Tibial nerve (tissue), 4 donors: ENCODE results near the gene SIRPA. TPM values are rescaled to one million over a fixed set of nuclear protein-coding genes. Genes with fewer than 3 reads are reported as not detected.

Experiments used
- DNase-seq, 2 donors: peaks; one replicate each; pipeline ENCODE4 v3.0.0-alpha.2; 2019; ENCODE audit warnings: low spot score in 2 of 2
- H3K27ac ChIP-seq, 4 donors: fragments of 200-600 bp; sonication (generic) in 3 of 4; one replicate each; pipeline ENCODE4 v1.5.1; 2017 to 2019; ENCODE audit warnings: mild to moderate bottlenecking in 1 of 4
- H3K27me3 ChIP-seq, 2 donors: fragments of 200-600 bp; sonication (generic) in 1 of 2; one replicate each; pipeline versions ENCODE4 v1.5.1 to v1.6.0; 2017 to 2019
- H3K36me3 ChIP-seq, 3 donors: fragments of 200-600 bp; sonication (generic); one replicate each; pipeline ENCODE4 v1.5.1; 2018 to 2019
- H3K4me1 ChIP-seq, 4 donors: fragments of 200-600 bp; sonication (generic) in 3 of 4; one replicate each; pipeline ENCODE4 v1.5.1; 2017 to 2019
- H3K4me3 ChIP-seq, 4 donors: fragments of 200-600 bp; sonication (generic) in 3 of 4; one replicate each; pipeline ENCODE4 v1.5.1; 2017 to 2019; ENCODE audit warnings: mild to moderate bottlenecking in 1 of 4, moderate library complexity in 1 of 4
- H3K9me3 ChIP-seq, 4 donors: fragments of 200-600 bp; sonication (generic) in 3 of 4; one replicate each; pipeline ENCODE4 v1.5.1; 2017 to 2019
- CTCF ChIP-seq, 5 experiments: fragments of 200-600 bp in 3 of 5; fragments of 450-650 bp in 2 of 5; sonication (generic) in 3 of 5; IDR thresholded peaks; one replicate each; pipeline ENCODE4 v1.5.1; 2016 to 2019; ENCODE audit warnings: antibody characterized with exemption in 5 of 5, mild to moderate bottlenecking in 3 of 5, moderate library complexity in 2 of 5
- EP300 ChIP-seq, 2 donors: sonication (generic); formaldehyde crosslinking; IDR thresholded peaks; one replicate each; pipeline ENCODE4 v1.6.1; 2017; ENCODE audit warnings: antibody characterized with exemption in 2 of 2, mild to moderate bottlenecking in 1 of 2
- POLR2A ChIP-seq, 2 donors: fragments of 450-650 bp; IDR thresholded peaks; one replicate each; pipeline ENCODE4 v1.6.1; 2017; ENCODE audit warnings: antibody characterized with exemption in 2 of 2, mild to moderate bottlenecking in 2 of 2, moderate library complexity in 2 of 2
- WGBS, 2 donors: methylation state at CpG; one replicate each; pipeline ENCODE4 v1.1.5; 2018; 5-methylcytosine and 5-hydroxymethylcytosine counted together
- total RNA-seq, 4 donors: library from RNA; depleted of rRNA; stranded (reverse); fragments of >200 nt; gene quantifications; one replicate each; pipeline ENCODE4 v1.1.0, GENCODE V29; 2016

Gene SIRPA
- total RNA-seq, 4 donors from 2014 or later: 31.7 to 53.0 (median 41.1) TPM

GRCh38 chr20:1922786-1923185 is 27.6 kb downstream of the SIRPA start:
- no peak overlapping the region for H3K4me3 ChIP-seq
- no peaks in the 10 kb centered on the region for H3K27me3 ChIP-seq
- peaks cover 0 to 7% (median 0%) of the 10 kb centered on the region in 4 donors for H3K4me1 ChIP-seq
- no peak for DNase-seq
- H3K27ac ChIP-seq: no peak overlapping the region
- peaks cover 0 to 62% (median 0%) of the 10 kb centered on the region in 3 donors for H3K36me3 ChIP-seq
- TF ChIP-seq POLR2A (IDR thresholded peaks at IDR 0.05) (no peak), CTCF (IDR thresholded peaks at IDR 0.05) (no peak), EP300 (IDR thresholded peaks at IDR 0.05) (no peak)
- H3K9me3 ChIP-seq: no peaks in the 10 kb centered on the region

GRCh38 chr20:1924910-1925861 is 30.0 kb downstream of the SIRPA start:
- H3K27ac ChIP-seq: no peak overlapping the region
- 86 to 91% methylated on average over 12 to 13 of the region's 13 CpGs for WGBS, 2 donors
- DNase-seq: no peak
- peaks cover 0 to 60% (median 0%) of the 10 kb centered on the region in 3 donors for H3K36me3 ChIP-seq
- H3K4me1 ChIP-seq: peaks cover 0 to 7% (median 0%) of the 10 kb centered on the region in 4 donors
- H3K27me3 ChIP-seq: no peaks in the 10 kb centered on the region
- H3K4me3 ChIP-seq: no peak overlapping the region
- no peaks in the 10 kb centered on the region for H3K9me3 ChIP-seq
- no peak for TF ChIP-seq POLR2A (IDR thresholded peaks at IDR 0.05)
- no peak for TF ChIP-seq EP300 (IDR thresholded peaks at IDR 0.05)
- TF ChIP-seq CTCF (IDR thresholded peaks at IDR 0.05): no peak

- Histone ChIP-seq H3K27ac (no peak overlapping the region), H3K9me3 (no peaks in the 10 kb centered on the region), H3K4me1 (peaks cover 0 to 7% (median 0%) of the 10 kb centered on the region in 4 donors), H3K36me3 (peaks cover 0 to 60% (median 0%) of the 10 kb centered on the region in 3 donors), H3K27me3 (no peaks in the 10 kb centered on the region), H3K4me3 (no peak overlapping the region)
- WGBS, 2 donors: 70 to 73% methylated on average over 5 of the region's 5 CpGs
- no peak for DNase-seq
- TF ChIP-seq POLR2A (IDR thresholded peaks at IDR 0.05) (no peak), CTCF (IDR thresholded peaks at IDR 0.05) (no peak), EP300 (IDR thresholded peaks at IDR 0.05) (no peak)
These were observed 31.0 kb downstream of the SIRPA start for GRCh38 chr20:1926237-1926636.

GRCh38 chr20:1927217-1927616 is 32.0 kb downstream of the SIRPA start:
- no peaks in the 10 kb centered on the region for H3K27me3 ChIP-seq
- H3K4me3 ChIP-seq: no peak overlapping the region
- no peaks in the 10 kb centered on the region for H3K9me3 ChIP-seq
- DNase-seq: no peak
- H3K4me1 ChIP-seq: peaks cover 0 to 7% (median 0%) of the 10 kb centered on the region in 4 donors
- peaks cover 0 to 60% (median 0%) of the 10 kb centered on the region in 3 donors for H3K36me3 ChIP-seq
- TF ChIP-seq POLR2A (IDR thresholded peaks at IDR 0.05): no peak
- TF ChIP-seq EP300 (IDR thresholded peaks at IDR 0.05): no peak
- no peak for TF ChIP-seq CTCF (IDR thresholded peaks at IDR 0.05)
- 64 to 72% methylated on average over 8 of the region's 8 CpGs for WGBS, 2 donors
- H3K27ac ChIP-seq: no peak overlapping the region

- WGBS, 2 donors: 72 to 75% methylated on average over 10 of the region's 10 CpGs
- peaks cover 0 to 7% (median 0%) of the 10 kb centered on the region in 4 donors for H3K4me1 ChIP-seq
- H3K27me3 ChIP-seq: no peaks in the 10 kb centered on the region
- TF ChIP-seq CTCF (IDR thresholded peaks at IDR 0.05) (no peak), POLR2A (IDR thresholded peaks at IDR 0.05) (no peak), EP300 (IDR thresholded peaks at IDR 0.05) (no peak)
- no peak overlapping the region for H3K27ac ChIP-seq
- H3K4me3 ChIP-seq: no peak overlapping the region
- H3K9me3 ChIP-seq: no peaks in the 10 kb centered on the region
- peaks cover 0 to 51% (median 0%) of the 10 kb centered on the region in 3 donors for H3K36me3 ChIP-seq
- no peak for DNase-seq
These were observed 32.9 kb downstream of the SIRPA start for GRCh38 chr20:1928154-1928553.
